Right lobe of liver (tissue), 6 donors: ENCODE data around the gene SLC16A8. TPM values are rescaled to one million over a fixed set of nuclear protein-coding genes. Genes with fewer than 3 reads are reported as not detected.
A peak's percentile ranks its signal among the peaks of the same experiment; 100 is the strongest.

Experiments
- ATAC-seq, 4 donors: fragments of 200-7000 bp; cut with Tn5 transposase; one replicate each; pipeline ENCODE4 v1.9.1; 2020; ENCODE audit warnings: mild to moderate bottlenecking in 4 of 4, moderate library complexity in 4 of 4
- DNase-seq, 3 donors: peaks; one replicate each; pipeline ENCODE4 v3.0.0-alpha.2; 2020
- H3K27ac ChIP-seq, 3 donors: fragments of 200-600 bp; one replicate each; pipeline ENCODE4 v1.8.0; 2022
- H3K27me3 ChIP-seq, 2 donors: fragments of 200-600 bp; one replicate each; pipeline ENCODE4 v1.8.0; 2022
- H3K36me3 ChIP-seq, 4 donors: fragments of 200-600 bp; sonication (generic) in 1 of 4; one replicate each; pipeline versions ENCODE4 v1.5.1 to v1.8.0; 2017 to 2022; ENCODE audit warnings: control low read depth in 1 of 4
- H3K4me1 ChIP-seq, 4 donors: fragments of 200-600 bp; sonication (generic) in 1 of 4; one replicate each; pipeline versions ENCODE4 v1.5.1 to v1.8.0; 2017 to 2022; ENCODE audit warnings: control low read depth in 1 of 4
- H3K4me3 ChIP-seq, 3 donors: fragments of 200-600 bp; one replicate each; pipeline ENCODE4 v1.8.0; 2022
- H3K9me3 ChIP-seq, 4 donors: fragments of 200-600 bp; sonication (generic) in 1 of 4; one replicate each; pipeline versions ENCODE4 v1.5.1 to v1.8.0; 2017 to 2022; ENCODE audit warnings: control low read depth in 1 of 4
- POLR2A ChIP-seq: fragments of 450-650 bp; IDR thresholded peaks from one replicate; pipeline ENCODE4 v1.6.1; 2017; ENCODE audit warnings: antibody characterized with exemption, mild to moderate bottlenecking
- WGBS: methylation state at CpG from one replicate; pipeline ENCODE4 v1.1.6; 2018; ENCODE audit warnings: low coverage, low lambda C conversion rate; ENCODE audit not compliant: insufficient coverage; ENCODE audit errors: missing lambda C conversion rate; 5-methylcytosine and 5-hydroxymethylcytosine counted together
- intact Hi-C, 2 donors: fragments of 100-400 bp; cut with DNase I; formaldehyde crosslinking; loops; one replicate each; pipeline versions ENCODE4 v1.11.2 to v1.14.1; 2022
- total RNA-seq, 6 experiments: library from RNA; depleted of rRNA in 2 of 6; stranded (reverse); fragments of >200 nt in 2 of 6; fragmentation: NEBNext Ultra II Directional in 3 of 6; extraction: Animal tissue kit (Norgen Biotek cat#: 25700) in 3 of 6; gene quantifications; one replicate each; pipeline versions ENCODE4 v1.1.0 to v1.2.4, GENCODE V29; 2016 to 2023
- TF ChIP-seq, protein P1 (sequence below), 4 donors: fragments of 200-600 bp in 3 of 4; fragments of 450-650 bp in 1 of 4; IDR thresholded peaks; one replicate each; pipeline versions ENCODE4 v1.5.1 to v1.8.0; 2016 to 2022; ENCODE audit warnings: antibody characterized with exemption in 4 of 4, mild to moderate bottlenecking in 2 of 4
- donor health status: DM: no; HTN: yes; CAD: no.
- donor health status: DM: no; HTN: no; CAD: no.
- donor health status: DM: no; HTN: no; CAD: no.
- donor health status: DM: no; HTN: yes; CAD: no.
- donor health status: DM: no; HTN: yes; CAD: no.

SLC16A8 gene
- total RNA-seq, 6 experiments from 2014 or later: not detected

DNA sequence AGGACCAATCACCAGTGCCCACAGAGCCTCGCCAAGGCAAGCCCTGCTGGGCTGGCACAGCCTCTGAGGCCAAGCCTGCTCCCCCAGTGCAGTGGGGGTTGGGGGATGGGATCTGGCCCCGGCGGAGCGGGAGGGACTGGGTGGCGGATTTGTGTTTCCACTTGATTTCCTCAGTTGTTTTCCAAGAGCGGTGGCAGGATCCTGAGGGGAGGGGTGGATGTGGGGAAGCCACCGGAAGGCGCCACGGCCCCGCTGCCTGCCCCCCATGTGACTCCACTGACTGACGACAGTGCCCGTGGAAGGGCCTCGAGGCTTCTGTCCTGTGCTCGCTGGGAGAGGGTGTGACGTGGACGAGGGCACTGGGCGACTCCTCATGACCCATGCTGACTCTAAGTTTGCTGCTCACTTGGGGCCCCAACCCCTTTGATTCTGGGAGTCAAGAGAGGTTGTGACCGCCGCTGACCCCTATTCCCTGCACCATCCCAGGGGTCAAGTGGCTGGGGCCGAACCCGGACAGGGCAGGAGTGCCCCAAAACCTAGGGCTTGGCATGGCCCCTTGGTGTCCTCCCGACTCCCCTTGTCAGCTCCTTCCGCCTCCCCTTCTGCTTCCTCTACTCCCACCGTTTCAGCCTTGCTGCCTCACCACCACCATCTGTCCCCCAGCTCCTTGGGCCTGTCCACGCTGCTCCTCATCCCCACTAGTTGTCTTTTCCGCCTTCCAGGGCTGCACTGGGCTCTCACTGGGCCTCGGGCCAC, 50.3 kb downstream of the SLC16A8 start:
- intact Hi-C loops: no loop called here
- ATAC-seq (peak; percentile 4 to 33 (median 26)), DNase-seq (no peak)
- no peaks in the 10 kb centered on the region for H3K27me3 ChIP-seq
- WGBS: 37% methylated on average over 5 of the region's 27 CpGs
- no peaks in the 10 kb centered on the region for H3K4me1 ChIP-seq
- no peaks in the 10 kb centered on the region for H3K36me3 ChIP-seq
- H3K27ac ChIP-seq: peak overlapping the region; percentile 11 to 60 (median 43)
- no peak for TF ChIP-seq POLR2A
- TF ChIP-seq, protein P1, sequence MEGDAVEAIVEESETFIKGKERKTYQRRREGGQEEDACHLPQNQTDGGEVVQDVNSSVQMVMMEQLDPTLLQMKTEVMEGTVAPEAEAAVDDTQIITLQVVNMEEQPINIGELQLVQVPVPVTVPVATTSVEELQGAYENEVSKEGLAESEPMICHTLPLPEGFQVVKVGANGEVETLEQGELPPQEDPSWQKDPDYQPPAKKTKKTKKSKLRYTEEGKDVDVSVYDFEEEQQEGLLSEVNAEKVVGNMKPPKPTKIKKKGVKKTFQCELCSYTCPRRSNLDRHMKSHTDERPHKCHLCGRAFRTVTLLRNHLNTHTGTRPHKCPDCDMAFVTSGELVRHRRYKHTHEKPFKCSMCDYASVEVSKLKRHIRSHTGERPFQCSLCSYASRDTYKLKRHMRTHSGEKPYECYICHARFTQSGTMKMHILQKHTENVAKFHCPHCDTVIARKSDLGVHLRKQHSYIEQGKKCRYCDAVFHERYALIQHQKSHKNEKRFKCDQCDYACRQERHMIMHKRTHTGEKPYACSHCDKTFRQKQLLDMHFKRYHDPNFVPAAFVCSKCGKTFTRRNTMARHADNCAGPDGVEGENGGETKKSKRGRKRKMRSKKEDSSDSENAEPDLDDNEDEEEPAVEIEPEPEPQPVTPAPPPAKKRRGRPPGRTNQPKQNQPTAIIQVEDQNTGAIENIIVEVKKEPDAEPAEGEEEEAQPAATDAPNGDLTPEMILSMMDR (IDR thresholded peaks at IDR 0.05): no peak
- H3K9me3 ChIP-seq: no peaks in the 10 kb centered on the region
- no peak overlapping the region for H3K4me3 ChIP-seq

DNA sequence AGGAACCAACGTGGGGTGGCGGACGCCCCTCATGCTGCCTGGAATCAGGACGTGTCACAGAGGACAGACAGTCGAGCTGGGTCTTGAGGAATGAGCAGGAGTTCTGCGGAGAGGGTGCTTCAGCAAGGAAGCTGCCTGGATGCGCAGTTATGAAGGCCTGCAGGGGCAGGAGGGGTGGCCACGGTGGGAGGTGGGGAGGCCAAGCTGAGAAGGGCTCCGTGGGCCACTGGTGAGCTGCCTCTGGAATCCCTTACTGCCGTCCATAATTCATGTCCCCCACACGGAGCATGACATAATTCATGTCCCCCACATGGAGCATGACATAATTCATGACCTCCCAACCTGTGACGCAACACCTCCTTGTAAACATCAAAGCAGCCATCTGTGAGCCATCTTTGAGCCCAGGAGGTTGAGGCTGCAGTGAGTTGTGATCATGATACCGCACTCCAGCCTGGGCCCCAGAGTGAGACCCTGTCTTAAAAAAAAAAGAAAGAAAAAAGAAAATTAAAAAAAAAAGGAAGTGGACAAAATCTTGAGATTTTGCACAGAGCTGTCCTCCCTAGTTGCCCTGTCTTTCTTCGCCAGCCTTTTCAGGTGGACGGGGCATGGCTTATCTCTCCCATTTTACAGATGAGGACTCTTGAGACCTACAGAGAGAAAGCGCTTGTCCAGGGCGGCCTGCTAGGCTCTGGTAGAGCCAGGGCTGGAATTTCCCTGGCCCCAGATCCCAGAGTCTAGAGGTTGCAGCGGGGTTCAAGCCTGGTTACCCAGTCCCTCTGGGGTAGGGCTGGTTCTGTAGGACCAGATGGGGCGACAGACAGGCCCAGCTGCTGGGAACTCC, 51.1 kb downstream of the SLC16A8 start:
- WGBS: 92% methylated on average over 5 of the region's 19 CpGs
- Histone ChIP-seq H3K4me1 (no peaks in the 10 kb centered on the region), H3K4me3 (no peak overlapping the region), H3K36me3 (no peaks in the 10 kb centered on the region), H3K27me3 (no peaks in the 10 kb centered on the region), H3K27ac (no peak overlapping the region), H3K9me3 (no peaks in the 10 kb centered on the region)
- ATAC-seq (peak in 2 of 4 donors; percentile 11 to 20), DNase-seq (no peak)
- intact Hi-C loops: no loop called here
- TF ChIP-seq, protein P1 (IDR thresholded peaks at IDR 0.05): no peak
- no peak for TF ChIP-seq POLR2A

DNA sequence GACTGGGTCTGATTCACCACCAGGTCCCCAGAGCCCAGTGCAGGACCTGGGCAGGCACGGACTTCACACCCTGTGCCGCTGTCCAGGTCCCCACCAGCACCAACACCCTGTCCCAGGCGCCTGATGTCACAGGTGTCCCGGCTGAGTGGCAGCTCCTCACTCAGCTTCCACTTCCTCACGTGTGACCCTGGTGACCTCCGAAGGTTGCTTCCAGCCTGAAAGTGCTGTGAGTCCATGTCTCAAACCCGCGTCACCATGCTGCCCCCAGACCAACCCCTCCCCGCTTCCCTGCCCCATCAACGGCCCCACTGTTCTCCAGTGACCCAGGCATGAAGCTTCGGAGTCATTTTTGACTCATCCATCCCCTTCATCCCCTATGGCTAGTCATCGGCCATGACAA, 52.5 kb downstream of the SLC16A8 start:
- intact Hi-C loops: no loop called here
- 81% methylated on average over 5 of the region's 12 CpGs for WGBS
- no peak for DNase-seq
- H3K4me3 ChIP-seq: no peak overlapping the region
- H3K27ac ChIP-seq: no peak overlapping the region
- no peaks in the 10 kb centered on the region for H3K4me1 ChIP-seq
- ATAC-seq: no peak
- TF ChIP-seq, protein P1 (IDR thresholded peaks at IDR 0.05): no peak
- TF ChIP-seq POLR2A: no peak
- H3K9me3 ChIP-seq: no peaks in the 10 kb centered on the region
- no peaks in the 10 kb centered on the region for H3K36me3 ChIP-seq
- H3K27me3 ChIP-seq: no peaks in the 10 kb centered on the region

DNA sequence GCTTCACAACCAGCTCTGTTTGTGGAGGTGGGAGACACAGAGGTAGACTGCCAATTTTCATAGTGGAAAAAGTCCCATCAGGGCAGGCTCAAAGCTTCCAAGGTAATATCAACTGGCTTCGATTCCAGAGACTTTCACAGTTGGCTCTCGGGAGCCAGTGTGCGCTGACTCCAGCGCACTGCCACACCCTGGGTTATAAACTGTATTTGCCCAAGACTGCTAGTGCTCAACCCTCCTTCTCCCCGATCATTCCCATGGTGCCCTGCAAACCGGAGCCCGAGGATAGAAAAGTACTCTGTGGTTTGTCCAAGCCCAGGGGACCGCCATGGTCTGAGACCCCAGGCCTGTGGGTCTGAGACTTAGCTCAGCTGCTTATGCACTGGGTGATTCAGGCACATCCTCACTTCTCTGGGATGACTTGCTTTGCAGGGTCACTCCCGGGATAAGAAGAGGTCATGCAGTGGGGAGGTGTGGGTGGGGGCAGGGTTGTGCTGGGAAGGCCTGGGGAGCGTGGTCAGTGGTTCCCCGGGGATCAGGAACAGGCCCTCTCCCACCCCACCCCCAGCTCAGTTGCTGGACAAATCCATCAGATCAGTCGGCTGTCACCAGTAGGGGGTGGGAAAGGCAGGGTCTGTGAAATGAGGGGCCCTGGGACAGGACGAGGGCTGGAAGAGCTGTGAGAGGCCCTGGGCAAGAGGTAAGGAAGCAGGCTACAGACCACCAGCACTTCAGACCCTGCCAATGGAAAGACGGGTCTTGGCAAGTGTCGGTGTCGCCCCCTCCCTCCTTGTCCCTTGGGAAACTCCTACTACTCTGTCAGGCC, 53.5 kb downstream of the SLC16A8 start:
- Histone ChIP-seq H3K4me1 (no peaks in the 10 kb centered on the region), H3K9me3 (no peaks in the 10 kb centered on the region), H3K36me3 (no peaks in the 10 kb centered on the region), H3K27ac (no peak overlapping the region), H3K4me3 (no peak overlapping the region), H3K27me3 (no peaks in the 10 kb centered on the region)
- no peak for TF ChIP-seq POLR2A
- TF ChIP-seq, protein P1 (IDR thresholded peaks at IDR 0.05): no peak
- DNase-seq (no peak), ATAC-seq (no peak)
- intact Hi-C loops: no loop called here
- WGBS: 72% methylated on average over 3 of the region's 16 CpGs
